Measurements from ENCODE around the gene PIGU.
"Not testable (repeated sequence)": the region's sequence is repeated elsewhere in the genome, so short reads cannot be mapped to it uniquely, and the experiment has no call there.

The PIGU gene

GRCh38 chr20:34663213-34663943 lies 13.5 kb downstream of the PIGU start:
- DNase-seq (ENCODE audit: low read depth in 2 of 2), result no peak

- DNase-seq (ENCODE audit: low read depth in 2 of 2), result not testable (repeated sequence)
These were observed 15.1 kb downstream of the PIGU start for GRCh38 chr20:34661811-34662210.

- DNase-seq (ENCODE audit: low read depth in 2 of 2), result not testable (repeated sequence)
These were observed 18.2 kb downstream of the PIGU start for GRCh38 chr20:34658654-34659053.

GRCh38 chr20:34654207-34654744 lies 22.6 kb downstream of the PIGU start:
- no peak for DNase-seq (ENCODE audit: low read depth in 2 of 2)

- DNase-seq (ENCODE audit: low read depth in 2 of 2), result no peak
These were observed 25.7 kb downstream of the PIGU start for GRCh38 chr20:34651200-34651599.

- no peak for DNase-seq (ENCODE audit: low read depth in 2 of 2)
These were observed 29.2 kb downstream of the PIGU start for GRCh38 chr20:34647737-34648136.

GRCh38 chr20:34644951-34645350 lies 31.9 kb downstream of the PIGU start:
- DNase-seq (ENCODE audit: low read depth in 2 of 2), result no peak

- DNase-seq (ENCODE audit: low read depth in 2 of 2), result no peak
These were observed 32.5 kb downstream of the PIGU start for GRCh38 chr20:34644345-34644744.

- no peak for DNase-seq (ENCODE audit: low read depth in 2 of 2)
These were observed 33.0 kb downstream of the PIGU start for GRCh38 chr20:34643928-34644327.

- no peak for DNase-seq (ENCODE audit: low read depth in 2 of 2)
These were observed 34.9 kb downstream of the PIGU start for GRCh38 chr20:34642009-34642408.

GRCh38 chr20:34639755-34640222 lies 37.1 kb downstream of the PIGU start:
- DNase-seq (ENCODE audit: low read depth in 2 of 2), result no peak

GRCh38 chr20:34638532-34638931 lies 38.4 kb downstream of the PIGU start:
- DNase-seq (ENCODE audit: low read depth in 2 of 2), result no peak

GRCh38 chr20:34638039-34638292 lies 38.9 kb downstream of the PIGU start:
- no peak for DNase-seq (ENCODE audit: low read depth in 2 of 2)

GRCh38 chr20:34637245-34638038 lies 39.5 kb downstream of the PIGU start:
- no peak for DNase-seq (ENCODE audit: low read depth in 2 of 2)

- DNase-seq (ENCODE audit: low read depth in 2 of 2), result no peak
These were observed 40.2 kb downstream of the PIGU start for GRCh38 chr20:34636648-34637047.

- no peak for DNase-seq (ENCODE audit: low read depth in 2 of 2)
These were observed 42.5 kb downstream of the PIGU start for GRCh38 chr20:34634392-34634791.

GRCh38 chr20:34632870-34633452 lies 43.9 kb downstream of the PIGU start:
- DNase-seq (ENCODE audit: low read depth in 2 of 2), result no peak

- DNase-seq (ENCODE audit: low read depth in 2 of 2), result no peak
These were observed 47.0 kb downstream of the PIGU start for GRCh38 chr20:34629904-34630303.

- no peak for DNase-seq (ENCODE audit: low read depth in 2 of 2)
These were observed 47.5 kb downstream of the PIGU start for GRCh38 chr20:34629342-34629741.

- DNase-seq (ENCODE audit: low read depth in 2 of 2), result no peak
These were observed 48.9 kb downstream of the PIGU start for GRCh38 chr20:34628026-34628425.

- no peak for DNase-seq (ENCODE audit: low read depth in 2 of 2)
These were observed 49.4 kb downstream of the PIGU start for GRCh38 chr20:34627458-34627857.

GRCh38 chr20:34626992-34627391 lies 49.9 kb downstream of the PIGU start:
- no peak for DNase-seq (ENCODE audit: low read depth in 2 of 2)

- no peak for DNase-seq (ENCODE audit: low read depth in 2 of 2)
These were observed 52.3 kb downstream of the PIGU start for GRCh38 chr20:34624629-34625028.
